Nephron (organoid): ENCODE results near the gene MAGEB3.

Source experiments
- H3K27ac Mint-ChIP-seq, 3 experiments: 2 replicates each; pipeline ENCODE4 v1.8.0; 2020; ENCODE audit warnings: mixed read lengths in 3 of 3, mild to moderate bottlenecking in 2 of 3, moderate library complexity in 1 of 3
- H3K27me3 Mint-ChIP-seq: 2 replicates; pipeline ENCODE4 v1.8.0; 2021; ENCODE audit warnings: low read depth, mild to moderate bottlenecking, moderate library complexity, mixed read lengths
- H3K36me3 Mint-ChIP-seq: 2 replicates; pipeline ENCODE4 v1.8.0; 2020; ENCODE audit warnings: low read depth, mixed read lengths
- H3K4me1 Mint-ChIP-seq: 2 replicates; pipeline ENCODE4 v1.8.0; 2020; ENCODE audit warnings: mixed read lengths
- H3K4me3 Mint-ChIP-seq, 3 experiments: 2 replicates each; pipeline ENCODE4 v1.8.0; 2020; ENCODE audit warnings: mild to moderate bottlenecking in 3 of 3, mixed read lengths in 3 of 3, moderate library complexity in 2 of 3
- H3K9me3 Mint-ChIP-seq: 2 replicates; pipeline ENCODE4 v1.8.0; 2020; ENCODE audit warnings: mixed read lengths
- CTCF ChIP-seq, 3 experiments: fragments of 200-600 bp; sonication (generic); IDR thresholded peaks; one replicate each; pipeline ENCODE4 v1.5.0; 2021; ENCODE audit warnings: antibody characterized with exemption in 3 of 3; ENCODE audit not compliant: unreplicated experiment in 3 of 3

MAGEB3 gene

GRCh38 chrX:30259927-30260326 lies 29.5 kb downstream of the MAGEB3 start:
- no peak for TF ChIP-seq CTCF (IDR thresholded peaks at IDR 0.05; ENCODE audit: unreplicated experiment in 3 of 3)
- Mint-ChIP-seq H3K36me3 (no peaks in the 10 kb centered on the region), H3K4me1 (no peaks in the 10 kb centered on the region), H3K9me3 (peaks cover 17% of the 10 kb centered on the region), H3K4me3 (no peak overlapping the region), H3K27me3 (no peaks in the 10 kb centered on the region), H3K27ac (no peak overlapping the region)

DNA sequence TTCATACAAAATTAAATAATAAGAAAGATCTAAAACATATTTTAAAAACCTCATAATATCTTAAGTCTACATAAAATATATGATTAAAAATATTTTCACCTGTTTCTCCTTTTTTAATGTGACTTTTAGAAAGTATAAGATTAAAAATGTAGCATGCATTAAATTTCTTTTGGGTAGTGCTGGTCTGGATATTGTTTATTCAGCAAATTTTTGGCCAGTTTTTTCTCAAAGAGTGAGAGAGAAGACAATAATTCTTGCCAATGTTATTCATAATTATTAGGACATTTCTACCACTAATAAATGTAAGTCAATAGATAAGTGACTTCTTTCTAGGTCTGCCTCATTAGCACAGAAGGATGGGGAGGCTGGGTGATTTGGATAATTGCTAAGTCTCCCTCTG lies 30.6 kb downstream of the MAGEB3 start:
- Mint-ChIP-seq H3K4me3 (no peak overlapping the region), H3K27ac (no peak overlapping the region), H3K4me1 (no peaks in the 10 kb centered on the region), H3K27me3 (no peaks in the 10 kb centered on the region), H3K9me3 (peaks cover 9% of the 10 kb centered on the region), H3K36me3 (no peaks in the 10 kb centered on the region)
- no peak for TF ChIP-seq CTCF (IDR thresholded peaks at IDR 0.05; ENCODE audit: unreplicated experiment in 3 of 3)

- Mint-ChIP-seq H3K9me3 (peaks cover 2% of the 10 kb centered on the region), H3K27ac (no peak overlapping the region), H3K4me1 (no peaks in the 10 kb centered on the region), H3K4me3 (no peak overlapping the region), H3K27me3 (no peaks in the 10 kb centered on the region), H3K36me3 (no peaks in the 10 kb centered on the region)
- TF ChIP-seq CTCF (IDR thresholded peaks at IDR 0.05; ENCODE audit: unreplicated experiment in 3 of 3) = no peak
These were observed 32.3 kb downstream of the MAGEB3 start for GRCh38 chrX:30262763-30263162.

DNA sequence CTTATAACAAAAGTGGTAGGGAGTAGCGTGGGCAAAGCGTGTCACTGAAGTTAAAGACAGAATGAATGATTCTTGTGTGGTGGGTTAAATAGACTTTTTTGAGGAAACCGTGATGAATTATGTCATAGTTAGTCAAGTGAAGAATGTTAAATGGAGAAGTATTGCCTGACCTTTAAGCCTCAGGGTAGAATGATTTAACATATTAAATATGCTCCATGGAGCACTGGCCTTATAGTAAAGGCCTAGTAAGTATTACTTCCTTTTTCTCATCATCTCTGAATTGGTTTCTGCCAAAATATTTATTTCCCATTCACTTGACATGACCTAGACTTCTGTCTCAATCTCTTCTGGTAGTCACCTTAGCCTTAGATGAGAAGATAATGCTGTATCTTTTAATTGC lies 40.2 kb downstream of the MAGEB3 start:
- Mint-ChIP-seq H3K27ac (no peak overlapping the region), H3K27me3 (no peaks in the 10 kb centered on the region), H3K4me3 (no peak overlapping the region), H3K36me3 (no peaks in the 10 kb centered on the region), H3K4me1 (no peaks in the 10 kb centered on the region), H3K9me3 (no peaks in the 10 kb centered on the region)
- no peak for TF ChIP-seq CTCF (IDR thresholded peaks at IDR 0.05; ENCODE audit: unreplicated experiment in 3 of 3)

- Mint-ChIP-seq H3K4me3 (no peak overlapping the region), H3K36me3 (no peaks in the 10 kb centered on the region), H3K9me3 (no peaks in the 10 kb centered on the region), H3K27me3 (no peaks in the 10 kb centered on the region), H3K27ac (no peak overlapping the region), H3K4me1 (no peaks in the 10 kb centered on the region)
- peak; percentile 39 to 62 (median 49) for TF ChIP-seq CTCF (IDR thresholded peaks at IDR 0.05; ENCODE audit: unreplicated experiment in 3 of 3)
These were observed 45.0 kb downstream of the MAGEB3 start for GRCh38 chrX:30275498-30275897.

GRCh38 chrX:30278365-30278764 lies 47.9 kb downstream of the MAGEB3 start:
- Mint-ChIP-seq H3K27ac (no peak overlapping the region), H3K9me3 (no peaks in the 10 kb centered on the region), H3K36me3 (no peaks in the 10 kb centered on the region), H3K27me3 (no peaks in the 10 kb centered on the region), H3K4me3 (no peak overlapping the region), H3K4me1 (no peaks in the 10 kb centered on the region)
- no peak for TF ChIP-seq CTCF (IDR thresholded peaks at IDR 0.05; ENCODE audit: unreplicated experiment in 3 of 3)
